ENCODE results near the gene RAI1.
A peak's percentile ranks its signal among the peaks of the same experiment; 100 is the strongest.

RAI1 gene

GRCh38 chr17:17836818-17837379 lies 155.6 kb downstream of the RAI1 start, which contains the start of gene SREBF1:
TSS of gene SREBF1 (minus strand) at chr17:17836986. CDS start at chr17:17836817, 169 bp downstream.
- Histone ChIP-seq H2AFZ (peak within 1 kb of the TSS; percentile 69), H3K4me2 (ENCODE audit: low read length) (peak within 1 kb of the TSS; percentile 93), H3K79me2 (peaks cover 5% of the 10 kb centered on the region), H3K36me3 (ENCODE audit: control insufficient read depth, insufficient read depth, low read length) (no peaks in the 10 kb centered on the region), H3K27ac (peak within 1 kb of the TSS; percentile 91), H3K9me3 (ENCODE audit: control insufficient read depth, low read length) (no peaks in the 10 kb centered on the region), H3K4me3 (ENCODE audit: low read depth, low read length) (peak within 1 kb of the TSS; percentile 81), H3K4me1 (peaks cover 51% of the 10 kb centered on the region), H3K27me3 (ENCODE audit: control insufficient read depth, insufficient read depth, low read length) (no peaks in the 10 kb centered on the region), H3K9ac (peak within 1 kb of the TSS; percentile 63)
- TF ChIP-seq, protein P1, sequence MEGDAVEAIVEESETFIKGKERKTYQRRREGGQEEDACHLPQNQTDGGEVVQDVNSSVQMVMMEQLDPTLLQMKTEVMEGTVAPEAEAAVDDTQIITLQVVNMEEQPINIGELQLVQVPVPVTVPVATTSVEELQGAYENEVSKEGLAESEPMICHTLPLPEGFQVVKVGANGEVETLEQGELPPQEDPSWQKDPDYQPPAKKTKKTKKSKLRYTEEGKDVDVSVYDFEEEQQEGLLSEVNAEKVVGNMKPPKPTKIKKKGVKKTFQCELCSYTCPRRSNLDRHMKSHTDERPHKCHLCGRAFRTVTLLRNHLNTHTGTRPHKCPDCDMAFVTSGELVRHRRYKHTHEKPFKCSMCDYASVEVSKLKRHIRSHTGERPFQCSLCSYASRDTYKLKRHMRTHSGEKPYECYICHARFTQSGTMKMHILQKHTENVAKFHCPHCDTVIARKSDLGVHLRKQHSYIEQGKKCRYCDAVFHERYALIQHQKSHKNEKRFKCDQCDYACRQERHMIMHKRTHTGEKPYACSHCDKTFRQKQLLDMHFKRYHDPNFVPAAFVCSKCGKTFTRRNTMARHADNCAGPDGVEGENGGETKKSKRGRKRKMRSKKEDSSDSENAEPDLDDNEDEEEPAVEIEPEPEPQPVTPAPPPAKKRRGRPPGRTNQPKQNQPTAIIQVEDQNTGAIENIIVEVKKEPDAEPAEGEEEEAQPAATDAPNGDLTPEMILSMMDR (IDR thresholded peaks at IDR 0.05), result no peak

- H3K79me2 ChIP-seq, result peaks cover 5% of the 10 kb centered on the region
- H3K4me1 ChIP-seq, result peaks cover 51% of the 10 kb centered on the region
- peak overlapping the region; percentile 69 for H2AFZ ChIP-seq
- peak overlapping the region; percentile 81 for H3K4me3 ChIP-seq (ENCODE audit: low read depth, low read length)
- peak overlapping the region; percentile 91 for H3K27ac ChIP-seq
- H3K9ac ChIP-seq, result no peak overlapping the region
- no peaks in the 10 kb centered on the region for H3K36me3 ChIP-seq (ENCODE audit: control insufficient read depth, insufficient read depth, low read length)
- H3K9me3 ChIP-seq (ENCODE audit: control insufficient read depth, low read length), result no peaks in the 10 kb centered on the region
- H3K27me3 ChIP-seq (ENCODE audit: control insufficient read depth, insufficient read depth, low read length), result no peaks in the 10 kb centered on the region
- peak overlapping the region; percentile 93 for H3K4me2 ChIP-seq (ENCODE audit: low read length)
- TF ChIP-seq, protein P1 (IDR thresholded peaks at IDR 0.05), result no peak
These were observed 156.1 kb downstream of the RAI1 start for GRCh38 chr17:17837380-17837821.

DNA sequence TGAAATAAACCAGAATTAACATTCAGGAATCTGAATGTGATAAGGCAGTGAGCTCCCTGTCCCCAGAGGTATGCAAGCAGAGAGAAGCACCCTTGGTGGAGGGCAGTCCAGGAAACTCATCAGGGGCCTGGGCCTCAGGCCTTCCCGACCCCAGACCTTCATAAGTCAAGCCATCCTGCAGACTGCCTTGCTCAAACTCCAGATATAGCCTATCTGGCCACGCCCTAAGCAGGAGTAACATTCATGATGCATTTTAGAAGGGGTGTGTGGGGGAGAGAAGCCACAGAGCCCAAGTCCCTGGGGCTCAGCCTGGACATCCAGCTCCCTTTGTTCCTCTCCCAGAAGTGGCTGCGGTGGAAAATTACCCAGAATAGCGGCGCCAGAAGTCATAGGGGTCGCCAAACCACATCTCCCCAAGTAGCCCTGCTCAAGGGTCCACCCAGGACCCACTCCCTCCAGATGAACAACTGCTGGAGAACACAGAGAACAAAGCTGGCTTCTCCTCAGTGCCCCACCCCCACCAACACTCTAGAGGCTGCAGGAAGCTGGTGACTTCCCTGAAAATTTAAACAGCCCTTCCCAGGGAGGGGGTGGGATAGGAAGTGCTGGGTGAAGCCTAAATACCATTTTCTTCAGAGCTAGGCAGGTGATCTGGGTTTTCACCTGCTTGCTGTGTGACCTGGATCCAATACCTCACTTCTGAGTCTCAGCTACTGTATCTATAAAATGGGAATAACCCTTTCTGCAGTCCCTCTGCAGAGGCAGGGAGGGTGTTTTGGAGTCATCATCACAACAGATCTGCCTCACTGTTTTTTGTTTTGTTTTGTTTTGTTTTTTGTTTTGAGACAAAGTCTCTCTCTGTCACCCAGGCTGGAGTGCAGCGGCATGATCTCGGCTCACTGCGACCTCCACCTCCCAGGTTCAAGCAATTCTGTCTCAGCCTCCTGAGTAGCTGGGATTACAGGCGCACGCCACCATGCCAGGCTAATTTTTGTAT lies 157.0 kb downstream of the RAI1 start:
- H3K79me2 ChIP-seq, result peaks cover 5% of the 10 kb centered on the region
- no peaks in the 10 kb centered on the region for H3K36me3 ChIP-seq (ENCODE audit: control insufficient read depth, insufficient read depth, low read length)
- H3K27me3 ChIP-seq (ENCODE audit: control insufficient read depth, insufficient read depth, low read length), result no peaks in the 10 kb centered on the region
- H3K4me1 ChIP-seq, result peaks cover 51% of the 10 kb centered on the region
- TF ChIP-seq, protein P1 (IDR thresholded peaks at IDR 0.05), result no peak
- no peak overlapping the region for H3K9ac ChIP-seq
- H3K27ac ChIP-seq, result peak overlapping the region; percentile 91
- H3K9me3 ChIP-seq (ENCODE audit: control insufficient read depth, low read length), result no peaks in the 10 kb centered on the region
- H2AFZ ChIP-seq, result no peak overlapping the region
- peak overlapping the region; percentile 25 for H3K4me2 ChIP-seq (ENCODE audit: low read length)
- no peak overlapping the region for H3K4me3 ChIP-seq (ENCODE audit: low read depth, low read length)

- TF ChIP-seq, protein P1 (IDR thresholded peaks at IDR 0.05), result no peak
- peaks cover 5% of the 10 kb centered on the region for H3K79me2 ChIP-seq
- peak overlapping the region; percentile 84 for H2AFZ ChIP-seq
- H3K4me1 ChIP-seq, result peaks cover 41% of the 10 kb centered on the region
- no peaks in the 10 kb centered on the region for H3K27me3 ChIP-seq (ENCODE audit: control insufficient read depth, insufficient read depth, low read length)
- peak overlapping the region; percentile 39 for H3K4me3 ChIP-seq (ENCODE audit: low read depth, low read length)
- H3K9ac ChIP-seq, result no peak overlapping the region
- peak overlapping the region; percentile 95 for H3K27ac ChIP-seq
- no peaks in the 10 kb centered on the region for H3K9me3 ChIP-seq (ENCODE audit: control insufficient read depth, low read length)
- H3K36me3 ChIP-seq (ENCODE audit: control insufficient read depth, insufficient read depth, low read length), result no peaks in the 10 kb centered on the region
- peak overlapping the region; percentile 74 for H3K4me2 ChIP-seq (ENCODE audit: low read length)
These were observed 158.8 kb downstream of the RAI1 start for GRCh38 chr17:17839791-17840707.
